HL-60/S4 treated with phorbol 12-myristate 13-acetate at 8.2 ng/mL for 4 days and 3 days (cell line): Measurements from ENCODE around the gene MAP4K3.

ENCODE experiments used
- in situ Hi-C: fragments of 300-500 bp; cut with MboI; formaldehyde crosslinking; loops from 2 replicates; pipeline ENCODE4 v1.15.0; 2022; ENCODE audit warnings: low sequenced_read_pairs

MAP4K3 gene

GRCh38 chr2:39210846-39211245, 226.2 kb downstream of the MAP4K3 start:
- in situ Hi-C loops = no loop called here

- in situ Hi-C loops = no loop called here
These were observed 233.7 kb downstream of the MAP4K3 start for GRCh38 chr2:39203382-39203781.

DNA sequence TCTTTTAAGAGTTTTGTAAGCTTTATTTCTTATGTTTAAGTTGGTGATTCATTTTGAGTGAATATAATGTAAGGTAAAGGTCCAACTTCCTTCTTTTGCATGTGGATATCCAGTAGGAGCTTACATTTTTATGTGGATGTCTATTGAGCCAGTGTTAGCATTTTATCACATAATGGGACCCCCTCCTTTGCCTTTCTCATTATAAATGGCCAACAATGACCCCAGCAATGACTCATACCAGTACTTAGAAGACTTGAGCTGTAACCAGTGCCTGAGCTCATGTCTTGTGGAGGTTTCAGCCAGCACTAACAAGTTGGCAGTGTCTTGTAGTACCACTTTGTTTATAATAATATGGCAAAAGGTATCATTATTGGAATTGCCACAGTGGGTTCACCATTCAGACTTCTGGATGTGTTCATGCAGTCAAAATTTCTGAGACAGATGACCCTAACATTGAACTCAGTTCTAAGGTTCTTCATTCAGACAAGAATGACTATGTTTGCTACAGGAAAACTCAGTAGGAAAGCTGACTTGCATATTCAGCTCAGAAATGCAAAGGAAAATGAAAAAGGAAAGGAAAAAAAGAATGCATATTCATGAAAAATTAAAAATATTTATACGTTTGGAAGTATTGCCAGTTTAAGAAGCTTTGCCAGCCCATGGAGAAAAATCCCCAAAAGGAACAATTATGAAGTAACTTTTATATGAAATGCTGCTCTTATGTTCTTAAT, 234.3 kb downstream of the MAP4K3 start:
- in situ Hi-C loops = no loop called here
